ENCODE data around the gene SLFN14. TPM values are rescaled to one million over a fixed set of nuclear protein-coding genes. Genes with fewer than 3 reads are reported as not detected.
A peak's percentile ranks its signal among the peaks of the same experiment; 100 is the strongest.

SLFN14 gene
- total RNA-seq, 1 donor from 2014 or later: not detected

DNA sequence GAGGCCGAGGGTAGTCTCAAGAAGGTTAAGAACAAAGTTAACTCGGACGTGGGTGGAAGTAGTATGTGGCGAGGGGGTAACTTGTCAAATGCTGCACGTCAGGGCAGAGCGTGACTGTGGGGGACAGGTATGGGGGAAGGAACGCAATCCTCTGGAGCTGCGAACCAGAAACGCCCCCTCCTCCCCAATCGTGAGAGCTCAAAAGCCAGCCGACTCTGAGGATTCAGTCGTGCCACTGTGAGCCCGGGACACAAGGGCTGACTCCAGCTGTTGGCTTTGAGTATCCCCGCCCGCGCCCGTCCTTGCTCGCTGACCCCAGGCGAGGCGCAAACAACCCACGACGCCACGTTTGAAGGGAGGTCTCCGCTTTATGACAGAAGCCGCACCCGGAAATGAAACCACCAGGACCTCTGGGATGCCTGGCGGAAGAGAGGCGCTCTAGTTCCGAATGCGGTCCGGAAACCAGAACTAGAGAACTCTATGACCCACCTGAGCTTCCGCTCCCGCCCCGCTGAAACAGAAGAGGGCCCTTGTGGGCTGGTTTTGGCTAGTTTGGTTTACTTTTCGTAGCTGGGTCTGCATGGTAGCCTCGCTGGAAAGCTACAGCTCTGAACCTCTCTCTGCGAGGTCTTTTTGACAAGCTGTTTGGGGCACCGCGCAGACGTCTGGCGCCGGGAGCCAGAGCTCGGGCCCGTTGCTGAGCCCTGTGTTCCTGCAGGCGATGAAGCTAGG, 17.7 kb upstream of the SLFN14 start, which contains the start of gene PEX12:
PEX12 (minus strand) TSS at position 375 of the 732 bp plus-strand sequence. CDS start 550 bp downstream, outside the sequence.
- peak; percentile 76 for DNase-seq
- Mint-ChIP-seq H3K36me3 (ENCODE audit: unreplicated experiment) (no peaks in the 10 kb centered on the region), H3K4me3 (ENCODE audit: unreplicated experiment) (peak within 1 kb of the TSS; percentile 97), H3K9me3 (ENCODE audit: unreplicated experiment) (no peaks in the 10 kb centered on the region), H3K27ac (ENCODE audit: unreplicated experiment) (peak within 1 kb of the TSS; percentile 89), H3K27me3 (ENCODE audit: unreplicated experiment) (peaks cover under 1% of the 10 kb centered on the region), H3K4me1 (ENCODE audit: low read depth, unreplicated experiment) (peaks cover 5% of the 10 kb centered on the region)
- TF ChIP-seq, protein P1, sequence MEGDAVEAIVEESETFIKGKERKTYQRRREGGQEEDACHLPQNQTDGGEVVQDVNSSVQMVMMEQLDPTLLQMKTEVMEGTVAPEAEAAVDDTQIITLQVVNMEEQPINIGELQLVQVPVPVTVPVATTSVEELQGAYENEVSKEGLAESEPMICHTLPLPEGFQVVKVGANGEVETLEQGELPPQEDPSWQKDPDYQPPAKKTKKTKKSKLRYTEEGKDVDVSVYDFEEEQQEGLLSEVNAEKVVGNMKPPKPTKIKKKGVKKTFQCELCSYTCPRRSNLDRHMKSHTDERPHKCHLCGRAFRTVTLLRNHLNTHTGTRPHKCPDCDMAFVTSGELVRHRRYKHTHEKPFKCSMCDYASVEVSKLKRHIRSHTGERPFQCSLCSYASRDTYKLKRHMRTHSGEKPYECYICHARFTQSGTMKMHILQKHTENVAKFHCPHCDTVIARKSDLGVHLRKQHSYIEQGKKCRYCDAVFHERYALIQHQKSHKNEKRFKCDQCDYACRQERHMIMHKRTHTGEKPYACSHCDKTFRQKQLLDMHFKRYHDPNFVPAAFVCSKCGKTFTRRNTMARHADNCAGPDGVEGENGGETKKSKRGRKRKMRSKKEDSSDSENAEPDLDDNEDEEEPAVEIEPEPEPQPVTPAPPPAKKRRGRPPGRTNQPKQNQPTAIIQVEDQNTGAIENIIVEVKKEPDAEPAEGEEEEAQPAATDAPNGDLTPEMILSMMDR (IDR thresholded peaks at IDR 0.05; ENCODE audit: partially characterized antibody, unreplicated experiment): no peak

DNA sequence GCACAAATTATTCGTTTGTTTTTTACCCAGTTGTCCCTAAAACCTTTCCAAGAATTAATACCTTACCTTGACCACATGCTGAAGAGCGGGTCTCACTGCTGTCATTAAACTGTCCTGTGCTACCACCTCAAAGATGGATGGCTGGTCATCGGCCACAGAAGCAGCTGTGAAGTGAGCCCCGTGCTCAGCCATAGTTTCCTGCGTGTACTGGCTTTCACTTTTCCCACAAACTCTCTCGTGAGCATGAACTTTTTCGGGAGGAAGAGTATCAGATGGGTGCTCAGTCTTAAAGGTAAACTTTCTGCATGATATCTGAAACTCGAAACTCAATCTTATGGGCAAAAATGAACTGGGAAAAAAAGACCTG, 17.2 kb upstream of the SLFN14 start:
- Mint-ChIP-seq H3K4me1 (ENCODE audit: low read depth, unreplicated experiment) (peaks cover 5% of the 10 kb centered on the region), H3K4me3 (ENCODE audit: unreplicated experiment) (peak overlapping the region; percentile 97), H3K27me3 (ENCODE audit: unreplicated experiment) (no peaks in the 10 kb centered on the region), H3K9me3 (ENCODE audit: unreplicated experiment) (no peaks in the 10 kb centered on the region), H3K36me3 (ENCODE audit: unreplicated experiment) (no peaks in the 10 kb centered on the region), H3K27ac (ENCODE audit: unreplicated experiment) (peak overlapping the region; percentile 89)
- DNase-seq: no peak
- TF ChIP-seq, protein P1 (IDR thresholded peaks at IDR 0.05; ENCODE audit: partially characterized antibody, unreplicated experiment): no peak

DNA sequence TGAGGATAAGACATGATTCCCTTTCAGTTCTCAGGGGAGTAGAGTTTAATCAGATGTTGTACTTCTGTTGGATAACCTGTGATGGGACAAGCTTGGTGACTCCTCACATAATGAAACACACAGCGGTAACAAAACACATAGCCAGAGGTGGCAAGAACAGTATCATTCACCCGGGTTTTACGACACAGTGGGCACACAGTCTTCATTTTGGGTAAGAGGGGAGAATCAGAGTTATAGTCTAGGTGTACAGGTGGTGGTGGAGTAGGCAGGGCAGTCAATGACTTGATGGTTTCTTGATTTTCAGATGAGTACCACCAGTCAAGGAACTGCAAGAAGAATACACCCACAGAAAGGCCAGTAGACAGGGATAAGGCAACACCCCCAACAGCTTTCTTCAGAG, 15.1 kb upstream of the SLFN14 start:
- peaks cover 5% of the 10 kb centered on the region for H3K4me1 Mint-ChIP-seq (ENCODE audit: low read depth, unreplicated experiment)
- H3K4me3 Mint-ChIP-seq (ENCODE audit: unreplicated experiment): peak overlapping the region; percentile 6
- DNase-seq: no peak
- H3K27ac Mint-ChIP-seq (ENCODE audit: unreplicated experiment): no peak overlapping the region
- H3K9me3 Mint-ChIP-seq (ENCODE audit: unreplicated experiment): no peaks in the 10 kb centered on the region
- H3K36me3 Mint-ChIP-seq (ENCODE audit: unreplicated experiment): no peaks in the 10 kb centered on the region
- no peaks in the 10 kb centered on the region for H3K27me3 Mint-ChIP-seq (ENCODE audit: unreplicated experiment)
- TF ChIP-seq, protein P1 (IDR thresholded peaks at IDR 0.05; ENCODE audit: partially characterized antibody, unreplicated experiment): no peak

DNA sequence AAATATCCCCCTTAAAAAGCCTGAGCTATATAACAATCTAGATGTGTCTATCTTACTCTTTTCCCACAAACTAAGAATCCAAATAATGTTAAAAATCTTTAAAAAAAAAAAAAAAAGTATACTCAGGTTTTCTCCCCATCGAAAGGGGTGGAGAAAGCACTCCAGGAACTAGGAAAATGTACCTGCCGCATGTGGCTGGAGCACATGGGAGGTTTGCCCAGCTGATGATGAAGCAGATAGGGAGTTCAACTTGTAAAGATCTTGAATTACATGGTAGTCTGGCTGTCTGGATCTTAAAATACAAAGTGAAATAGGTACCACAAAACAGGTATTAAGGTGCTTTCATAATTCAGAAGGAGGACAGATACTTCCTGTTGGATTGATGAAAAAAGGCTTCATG, 8.8 kb upstream of the SLFN14 start:
- Mint-ChIP-seq H3K27me3 (ENCODE audit: unreplicated experiment) (peaks cover 8% of the 10 kb centered on the region), H3K36me3 (ENCODE audit: unreplicated experiment) (no peaks in the 10 kb centered on the region), H3K4me1 (ENCODE audit: low read depth, unreplicated experiment) (peaks cover 4% of the 10 kb centered on the region), H3K9me3 (ENCODE audit: unreplicated experiment) (peaks cover 6% of the 10 kb centered on the region), H3K4me3 (ENCODE audit: unreplicated experiment) (peak overlapping the region; percentile 76), H3K27ac (ENCODE audit: unreplicated experiment) (peak overlapping the region; percentile 35)
- TF ChIP-seq, protein P1 (IDR thresholded peaks at IDR 0.05; ENCODE audit: partially characterized antibody, unreplicated experiment): no peak
- DNase-seq: no peak

DNA sequence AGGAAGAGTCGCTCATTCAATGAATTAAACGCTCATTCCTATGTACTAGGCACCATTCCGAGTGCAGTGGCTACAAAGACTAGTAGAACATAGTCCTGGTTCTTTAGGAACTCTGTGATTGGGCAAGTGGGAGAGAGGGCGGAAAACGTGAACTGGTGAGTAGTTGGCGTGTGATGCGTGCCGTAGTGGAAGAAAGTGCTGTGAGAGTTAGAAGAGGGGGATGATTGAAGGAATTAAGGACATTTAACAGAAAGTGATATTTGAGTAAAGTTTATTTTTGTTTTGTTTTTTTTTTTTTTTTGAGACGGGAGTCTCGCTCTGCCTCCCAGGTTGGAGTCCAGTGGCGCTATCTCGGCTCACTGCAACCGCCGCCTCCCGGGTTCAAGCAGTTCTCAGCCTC, 7.9 kb upstream of the SLFN14 start:
- Mint-ChIP-seq H3K9me3 (ENCODE audit: unreplicated experiment) (peaks cover 6% of the 10 kb centered on the region), H3K4me1 (ENCODE audit: low read depth, unreplicated experiment) (peaks cover 4% of the 10 kb centered on the region), H3K4me3 (ENCODE audit: unreplicated experiment) (peak overlapping the region; percentile 90), H3K27me3 (ENCODE audit: unreplicated experiment) (peaks cover 9% of the 10 kb centered on the region), H3K27ac (ENCODE audit: unreplicated experiment) (peak overlapping the region; percentile 94), H3K36me3 (ENCODE audit: unreplicated experiment) (no peaks in the 10 kb centered on the region)
- TF ChIP-seq, protein P1 (IDR thresholded peaks at IDR 0.05; ENCODE audit: partially characterized antibody, unreplicated experiment): no peak
- no peak for DNase-seq

All from glutamatergic neuron (in vitro differentiated cells).